Astrocyte (in vitro differentiated cells and primary cell): Measurements from ENCODE around the gene SPPL3.

Experiments
- CTCF ChIP-seq: IDR thresholded peaks from 2 replicates; pipeline ENCODE4 v1.5.1; 2011; ENCODE audit warnings: low read depth, mild to moderate bottlenecking, inconsistent platforms, low read length, moderate library complexity; ENCODE audit not compliant: insufficient read depth
- EZH2 ChIP-seq: IDR thresholded peaks from 2 replicates; pipeline ENCODE4 v1.6.1; 2012; ENCODE audit warnings: mild to moderate bottlenecking, low read length, inconsistent platforms; ENCODE audit not compliant: insufficient read depth

DNA sequence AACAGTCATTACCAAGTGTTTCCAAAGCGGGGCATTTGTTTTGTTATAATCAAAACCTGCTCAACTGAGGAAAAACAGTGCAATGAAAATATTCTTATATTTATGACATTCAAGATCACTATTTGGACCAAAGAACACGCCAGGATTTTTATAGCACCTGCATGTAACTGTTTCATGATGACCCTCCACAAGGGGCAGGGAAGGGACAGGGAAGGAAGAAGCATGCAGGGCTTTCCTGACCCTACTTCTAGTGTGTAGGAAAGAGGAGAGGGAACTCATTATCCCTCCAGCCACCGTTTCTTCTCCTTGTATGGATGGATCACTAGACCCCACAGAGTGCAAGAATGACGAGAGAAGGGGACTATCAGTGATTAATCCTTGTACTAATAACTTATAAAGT lies 49.4 kb downstream of the SPPL3 start:
- TF ChIP-seq CTCF (no peak), EZH2 (no peak)
